IPS-15b (cell line): Measurements from ENCODE around the gene RAB40AL.
"Not testable (repeated sequence)": the region's sequence is repeated elsewhere in the genome, so short reads cannot be mapped to it uniquely, and the experiment has no call there.

Experiments used
- H3K27me3 ChIP-seq: one replicate; pipeline ENCODE4 v1.6.1; 2013; ENCODE audit warnings: low read length; ENCODE audit not compliant: control insufficient read depth, insufficient read depth
- H3K36me3 ChIP-seq: one replicate; pipeline ENCODE4 v1.6.1; 2013; ENCODE audit warnings: low read length; ENCODE audit not compliant: control insufficient read depth, insufficient read depth
- H3K4me1 ChIP-seq: one replicate; pipeline ENCODE4 v1.6.1; 2013; ENCODE audit warnings: mild to moderate bottlenecking, low read length; ENCODE audit not compliant: control insufficient read depth, insufficient read depth
- H3K4me3 ChIP-seq: one replicate; pipeline ENCODE4 v1.5.1; 2013; ENCODE audit warnings: low read depth, low read length
- H3K9ac ChIP-seq: one replicate; pipeline ENCODE4 v1.6.1; 2013; ENCODE audit warnings: low read depth, mild to moderate bottlenecking, low read length
- H3K9me3 ChIP-seq: one replicate; pipeline ENCODE4 v1.6.1; 2013; ENCODE audit warnings: mild to moderate bottlenecking, low read length; ENCODE audit not compliant: control insufficient read depth, insufficient read depth

The RAB40AL gene

GRCh38 chrX:102963955-102964354 lies 26.9 kb downstream of the RAB40AL start:
- H3K4me1 ChIP-seq = no peaks in the 10 kb centered on the region
- no peak overlapping the region for H3K9ac ChIP-seq
- no peak overlapping the region for H3K4me3 ChIP-seq
- H3K27me3 ChIP-seq = no peaks in the 10 kb centered on the region
- H3K9me3 ChIP-seq = peaks cover 3% of the 10 kb centered on the region
- no peaks in the 10 kb centered on the region for H3K36me3 ChIP-seq

- Histone ChIP-seq H3K4me1 (no peaks in the 10 kb centered on the region), H3K9me3 (peaks cover 3% of the 10 kb centered on the region), H3K36me3 (no peaks in the 10 kb centered on the region), H3K27me3 (no peaks in the 10 kb centered on the region), H3K9ac (no peak overlapping the region), H3K4me3 (no peak overlapping the region)
These were observed 27.9 kb downstream of the RAB40AL start for GRCh38 chrX:102964940-102965339.

- H3K4me1 ChIP-seq = no peaks in the 10 kb centered on the region
- H3K9ac ChIP-seq = no peak overlapping the region
- no peak overlapping the region for H3K4me3 ChIP-seq
- peaks cover 3% of the 10 kb centered on the region for H3K9me3 ChIP-seq
- no peaks in the 10 kb centered on the region for H3K36me3 ChIP-seq
- H3K27me3 ChIP-seq = no peaks in the 10 kb centered on the region
These were observed 29.6 kb downstream of the RAB40AL start for GRCh38 chrX:102966701-102967100.

- Histone ChIP-seq H3K36me3 (no peaks in the 10 kb centered on the region), H3K9ac (no peak overlapping the region), H3K9me3 (no peaks in the 10 kb centered on the region), H3K27me3 (no peaks in the 10 kb centered on the region), H3K4me3 (no peak overlapping the region), H3K4me1 (no peaks in the 10 kb centered on the region)
These were observed 31.1 kb downstream of the RAB40AL start for GRCh38 chrX:102968216-102968615.

- not testable (repeated sequence) for H3K27me3 ChIP-seq, H3K36me3 ChIP-seq, H3K9me3 ChIP-seq, H3K4me1 ChIP-seq, H3K4me3 ChIP-seq, H3K9ac ChIP-seq
These were observed 34.5 kb downstream of the RAB40AL start for GRCh38 chrX:102971536-102971935.

GRCh38 chrX:102975016-102975415 lies 37.9 kb downstream of the RAB40AL start:
- Histone ChIP-seq H3K27me3 (no peaks in the 10 kb centered on the region), H3K4me1 (no peaks in the 10 kb centered on the region), H3K36me3 (no peaks in the 10 kb centered on the region), H3K4me3 (no peak overlapping the region), H3K9ac (no peak overlapping the region), H3K9me3 (peaks cover 2% of the 10 kb centered on the region)

- H3K36me3 ChIP-seq = no peaks in the 10 kb centered on the region
- no peaks in the 10 kb centered on the region for H3K4me1 ChIP-seq
- H3K27me3 ChIP-seq = no peaks in the 10 kb centered on the region
- peaks cover 2% of the 10 kb centered on the region for H3K9me3 ChIP-seq
- H3K9ac ChIP-seq = no peak overlapping the region
- no peak overlapping the region for H3K4me3 ChIP-seq
These were observed 39.2 kb downstream of the RAB40AL start for GRCh38 chrX:102976286-102976685.

- no peaks in the 10 kb centered on the region for H3K4me1 ChIP-seq
- H3K27me3 ChIP-seq = no peaks in the 10 kb centered on the region
- H3K4me3 ChIP-seq = no peak overlapping the region
- H3K9ac ChIP-seq = no peak overlapping the region
- no peaks in the 10 kb centered on the region for H3K36me3 ChIP-seq
- peaks cover 2% of the 10 kb centered on the region for H3K9me3 ChIP-seq
These were observed 39.9 kb downstream of the RAB40AL start for GRCh38 chrX:102976793-102977495.

- Histone ChIP-seq H3K27me3 (no peaks in the 10 kb centered on the region), H3K9me3 (peaks cover 2% of the 10 kb centered on the region), H3K4me1 (no peaks in the 10 kb centered on the region), H3K9ac (no peak overlapping the region), H3K4me3 (no peak overlapping the region), H3K36me3 (no peaks in the 10 kb centered on the region)
These were observed 41.5 kb downstream of the RAB40AL start for GRCh38 chrX:102978594-102978993.

- no peaks in the 10 kb centered on the region for H3K4me1 ChIP-seq
- no peak overlapping the region for H3K9ac ChIP-seq
- peaks cover 3% of the 10 kb centered on the region for H3K9me3 ChIP-seq
- no peaks in the 10 kb centered on the region for H3K27me3 ChIP-seq
- no peak overlapping the region for H3K4me3 ChIP-seq
- no peaks in the 10 kb centered on the region for H3K36me3 ChIP-seq
These were observed 42.5 kb downstream of the RAB40AL start for GRCh38 chrX:102979536-102979935.

GRCh38 chrX:102983205-102983604 lies 46.1 kb downstream of the RAB40AL start:
- H3K27me3 ChIP-seq = no peaks in the 10 kb centered on the region
- H3K9ac ChIP-seq = no peak overlapping the region

GRCh38 chrX:102985192-102985591 lies 48.1 kb downstream of the RAB40AL start:
- Histone ChIP-seq H3K4me1 (no peaks in the 10 kb centered on the region), H3K27me3 (no peaks in the 10 kb centered on the region), H3K4me3 (no peak overlapping the region), H3K9ac (no peak overlapping the region), H3K36me3 (no peaks in the 10 kb centered on the region), H3K9me3 (peaks cover 5% of the 10 kb centered on the region)

More at GRCh38 chrX:102983205-102983604, 46.1 kb downstream of the RAB40AL start:
- Histone ChIP-seq H3K4me1 (no peaks in the 10 kb centered on the region), H3K9me3 (peaks cover 3% of the 10 kb centered on the region), H3K36me3 (no peaks in the 10 kb centered on the region), H3K4me3 (no peak overlapping the region)
